IMR-90 (cell line): Measurements from ENCODE around the gene UBE2L3. TPM values are rescaled to one million over a fixed set of nuclear protein-coding genes. Genes with fewer than 3 reads are reported as not detected.
A peak's percentile ranks its signal among the peaks of the same experiment; 100 is the strongest.

Source experiments
- ATAC-seq: fragments of 200-7000 bp; cut with Tn5 transposase; 2 replicates; pipeline ENCODE4 v1.9.1; 2020; ENCODE audit warnings: low read depth, mild to moderate bottlenecking, moderate library complexity
- BruUV-seq: library from RNA; stranded (reverse); fragments of 400-500 nt; replicated peaks from 2 replicates; lab custom pipeline; 2021; lab: Mats Ljungman, UMichigan
- CTCF ChIA-PET: fragments of 300-600 bp; formaldehyde crosslinking; extraction: SDS; loops from one replicate; lab custom pipeline; 2021; ENCODE audit warnings: antibody characterized with exemption; lab: Yijun Ruan, JAX
- POLR2A ChIA-PET: fragments of 300-600 bp; sonication (Branson Sonifier 250); formaldehyde crosslinking; loops from one replicate; lab custom pipeline; 2022; ENCODE audit warnings: antibody characterized with exemption; ENCODE audit not compliant: unreplicated experiment; lab: Charles Lee
- DNase-seq: peaks from one replicate; pipeline ENCODE4 v3.0.0; 2013
- H2AFZ ChIP-seq: replicated peaks from 2 replicates; pipeline ENCODE3; 2013; ENCODE audit warnings: low read length, mild to moderate bottlenecking; ENCODE audit not compliant: poor library complexity
- H2AK5ac ChIP-seq: 2 replicates; pipeline ENCODE4 v1.6.1; 2013; ENCODE audit warnings: low read depth, low read length, inconsistent platforms
- H2AK9ac ChIP-seq: replicated peaks from 2 replicates; pipeline ENCODE3; 2013; ENCODE audit warnings: mild to moderate bottlenecking, low read depth, low read length, moderate library complexity; ENCODE audit not compliant: poor library complexity
- H2BK120ac ChIP-seq: 2 replicates; pipeline ENCODE4 v1.6.1; 2013; ENCODE audit warnings: low read depth, low read length, inconsistent platforms
- H2BK15ac ChIP-seq: 3 replicates; pipeline ENCODE4 v1.6.1; 2013; ENCODE audit warnings: low read depth, low read length, inconsistent platforms
- H2BK20ac ChIP-seq: 2 replicates; pipeline ENCODE4 v1.6.1; 2013; ENCODE audit warnings: low read depth, mild to moderate bottlenecking, inconsistent platforms, low read length, moderate library complexity
- H2BK5ac ChIP-seq: 2 replicates; pipeline ENCODE4 v1.6.1; 2013; ENCODE audit warnings: mild to moderate bottlenecking, low read depth, low read length, inconsistent platforms; ENCODE audit not compliant: poor library complexity, severe bottlenecking
- H3K14ac ChIP-seq: replicated peaks from 2 replicates; pipeline ENCODE4 v1.6.1; 2013; ENCODE audit warnings: low read depth, low read length, inconsistent platforms
- H3K18ac ChIP-seq: 2 replicates; pipeline ENCODE4 v1.6.1; 2013; ENCODE audit warnings: low read depth, low read length, control low read depth
- H3K23ac ChIP-seq: 2 replicates; pipeline ENCODE4 v1.6.1; 2013; ENCODE audit warnings: low read depth, low read length, inconsistent platforms
- H3K27ac ChIP-seq: 2 replicates; pipeline ENCODE4 v1.5.1; 2013; ENCODE audit warnings: mild to moderate bottlenecking, control low read depth, low read length; ENCODE audit not compliant: insufficient read depth
- H3K27me3 ChIP-seq: 2 replicates; pipeline ENCODE4 v1.6.1; 2013; ENCODE audit warnings: low read length; ENCODE audit not compliant: control insufficient read depth, insufficient read depth
- H3K36me3 ChIP-seq: 2 replicates; pipeline ENCODE4 v1.6.1; 2013; ENCODE audit warnings: low read length, mixed read lengths; ENCODE audit not compliant: control insufficient read depth, insufficient read depth
- H3K4ac ChIP-seq: 2 replicates; pipeline ENCODE4 v1.6.1; 2013; ENCODE audit warnings: low read depth, low read length, inconsistent platforms
- H3K4me1 ChIP-seq: 2 replicates; pipeline ENCODE4 v1.6.1; 2013; ENCODE audit warnings: low read length, mixed read lengths; ENCODE audit not compliant: control insufficient read depth, insufficient read depth
- H3K4me2 ChIP-seq: 2 replicates; pipeline ENCODE4 v1.6.1; 2013; ENCODE audit warnings: low read depth, mild to moderate bottlenecking, control low read depth, low read length, moderate library complexity
- H3K4me3 ChIP-seq: 2 replicates; pipeline ENCODE4 v1.5.1; 2013; ENCODE audit warnings: low read depth, mild to moderate bottlenecking, control low read depth, low read length, moderate library complexity; ENCODE audit not compliant: insufficient read depth
- H3K56ac ChIP-seq: 2 replicates; pipeline ENCODE4 v1.6.1; 2013; ENCODE audit warnings: low read length, inconsistent platforms; ENCODE audit not compliant: insufficient read depth; ENCODE audit errors: extremely low read depth
- H3K79me1 ChIP-seq, 2 experiments: 2 replicates each; pipeline ENCODE4 v1.6.1; 2013; ENCODE audit warnings: low read length in 2 of 2, inconsistent platforms in 1 of 2, low read depth in 1 of 2
- H3K9ac ChIP-seq: 2 replicates; pipeline ENCODE4 v1.6.1; 2013; ENCODE audit warnings: low read depth, low read length, control low read depth
- H3K9me1 ChIP-seq: 2 replicates; pipeline ENCODE4 v1.6.1; 2013; ENCODE audit warnings: low read length, inconsistent platforms; ENCODE audit not compliant: insufficient read depth
- H3K9me3 ChIP-seq: 2 replicates; pipeline ENCODE4 v1.6.1; 2013; ENCODE audit warnings: low read length; ENCODE audit not compliant: control insufficient read depth, insufficient read depth
- H4K20me1 ChIP-seq: 2 replicates; pipeline ENCODE4 v1.6.1; 2013; ENCODE audit warnings: low read length, inconsistent platforms; ENCODE audit not compliant: insufficient read depth
- H4K5ac ChIP-seq: 2 replicates; pipeline ENCODE4 v1.6.1; 2013; ENCODE audit warnings: mild to moderate bottlenecking, low read depth, low read length, control low read depth
- H4K8ac ChIP-seq, 2 experiments: 2 replicates each; pipeline ENCODE4 v1.6.1; 2013; ENCODE audit warnings: low read depth in 2 of 2, low read length in 2 of 2, control low read depth in 1 of 2, inconsistent platforms in 1 of 2
- H4K91ac ChIP-seq: 2 replicates; pipeline ENCODE4 v1.6.1; 2013; ENCODE audit warnings: low read depth, low read length, inconsistent platforms; ENCODE audit not compliant: insufficient read depth
- BHLHE40 ChIP-seq: fragments of 150-350 bp; IDR thresholded peaks from 2 replicates; pipeline ENCODE4 v1.6.1; 2016; ENCODE audit warnings: mild to moderate bottlenecking, low read depth, low read length
- CEBPB ChIP-seq: IDR thresholded peaks from 2 replicates; pipeline ENCODE4 v1.6.1; 2012; ENCODE audit warnings: low read depth, low read length, improper control_type of control experiment
- CHD1 ChIP-seq: IDR thresholded peaks from 2 replicates; pipeline ENCODE4 v1.6.1; 2012; ENCODE audit warnings: low read depth, low read length, improper control_type of control experiment
- FOS ChIP-seq: fragments of 150-350 bp; IDR thresholded peaks from 2 replicates; pipeline ENCODE4 v1.6.1; 2016; ENCODE audit warnings: low read depth, low read length
- MAZ ChIP-seq: IDR thresholded peaks from 2 replicates; pipeline ENCODE4 v1.6.1; 2012; ENCODE audit warnings: low read depth, mild to moderate bottlenecking, low read length, improper control_type of control experiment, moderate library complexity, borderline replicate concordance
- MXI1 ChIP-seq: IDR thresholded peaks from 2 replicates; pipeline ENCODE4 v1.6.1; 2012; ENCODE audit warnings: low read depth, mild to moderate bottlenecking, low read length, moderate library complexity, borderline replicate concordance
- NFE2L2 ChIP-seq: fragments of 150-350 bp; IDR thresholded peaks from 2 replicates; pipeline ENCODE4 v1.6.1; 2016; ENCODE audit warnings: low read depth, mild to moderate bottlenecking, low read length
- POLR2A ChIP-seq: IDR thresholded peaks from 2 replicates; pipeline ENCODE4 v1.6.1; 2012; ENCODE audit warnings: mild to moderate bottlenecking, low read depth, low read length
- RAD21 ChIP-seq: IDR thresholded peaks from 2 replicates; pipeline ENCODE4 v1.6.1; 2012; ENCODE audit warnings: low read length, improper control_type of control experiment
- RCOR1 ChIP-seq: IDR thresholded peaks from 2 replicates; pipeline ENCODE4 v1.6.1; 2012; ENCODE audit warnings: mild to moderate bottlenecking, low read length, improper control_type of control experiment; ENCODE audit not compliant: insufficient replicate concordance
- SMC3 ChIP-seq: fragments of 150-350 bp; IDR thresholded peaks from 2 replicates; pipeline ENCODE4 v1.6.1; 2016; ENCODE audit warnings: low read depth, mild to moderate bottlenecking, antibody characterized with exemption, low read length, moderate library complexity
- WGBS, 2 experiments: methylation state at CpG; one replicate each; pipeline versions ENCODE4 v1.1.5 to v1.1.7; 2013; ENCODE audit warnings: missing lambda C conversion rate in 2 of 2; ENCODE audit not compliant: insufficient read length in 1 of 2; ENCODE audit errors: extremely low coverage in 2 of 2; 5-methylcytosine and 5-hydroxymethylcytosine counted together
- dilution Hi-C: fragments of 300-500 bp; cut with HindIII; formaldehyde crosslinking; loops from one replicate; pipeline ENCODE4 v1.14.3; 2018; ENCODE audit warnings: low sequenced_read_pairs; ENCODE audit not compliant: unreplicated experiment
- in situ Hi-C: fragments of 300-500 bp; cut with MboI; formaldehyde crosslinking; loops from 3 replicates; pipeline ENCODE4 v1.14.3; 2019; ENCODE audit warnings: low sequenced_read_pairs, inconsistent platforms, mixed read lengths
- intact Hi-C: fragments of 100-400 bp; cut with micrococcal nuclease; formaldehyde crosslinking; loops from 2 replicates; pipeline ENCODE4 v1.10.0; 2022
- polyA plus RNA-seq, 3 experiments: library from polyadenylated mRNA; depleted of rRNA; stranded (reverse); fragments of >200 nt; gene quantifications; 2 replicates each; pipeline ENCODE4 v1.2.3, GENCODE V29; 2012; ENCODE audit warnings: low replicate concordance in 1 of 3
- total RNA-seq: library from RNA; depleted of rRNA; stranded (reverse); fragments of >200 nt; gene quantifications from 2 replicates; pipeline ENCODE4 v1.2.3, GENCODE V29; 2012
- TF ChIP-seq, protein P1 (sequence below): conservative IDR thresholded peaks from 2 replicates; pipeline ENCODE4 v1.5.1; 2012; ENCODE audit warnings: mild to moderate bottlenecking, low read depth, low read length, improper control_type of control experiment
- TF ChIP-seq, protein P2 (sequence below): fragments of 150-350 bp; IDR thresholded peaks from 2 replicates; pipeline ENCODE4 v1.6.1; 2016; ENCODE audit warnings: low read depth, mild to moderate bottlenecking, low read length, moderate library complexity, borderline replicate concordance

The UBE2L3 gene
- total and polyA plus RNA-seq, 2 of the 4 experiments (the other 2 are of a cell fraction), result 29.0 to 72.9 TPM

GRCh38 chr22:21606775-21607174 is 39.3 kb downstream of the UBE2L3 start:
- Histone ChIP-seq H3K27me3 (no peaks in the 10 kb centered on the region), H2BK5ac (peak overlapping the region; percentile 15), H3K4me3 (no peak overlapping the region), H2BK20ac (no peak overlapping the region), H3K79me1 (peaks cover 33 to 83% of the 10 kb centered on the region in 2 experiments), H3K36me3 (peaks cover 12% of the 10 kb centered on the region), H4K20me1 (peaks cover 90% of the 10 kb centered on the region), H4K5ac (no peak overlapping the region), H2BK15ac (no peak overlapping the region), H3K27ac (no peak overlapping the region), H3K4ac (no peak overlapping the region), H2AK5ac (no peak overlapping the region), H3K56ac (no peak overlapping the region), H3K18ac (no peak overlapping the region), H2BK120ac (no peak overlapping the region), H3K4me1 (peaks cover 6% of the 10 kb centered on the region; the same call in 1 of the 2 replicates), H3K9me1 (peaks cover 30% of the 10 kb centered on the region), H3K4me2 (no peak overlapping the region), H4K8ac (no peak overlapping the region), H2AK9ac (no peak overlapping the region), H3K9me3 (no peaks in the 10 kb centered on the region), H3K9ac (no peak overlapping the region), H3K23ac (no peak overlapping the region), H2AFZ (peak overlapping the region; percentile 5), H3K14ac (no peak overlapping the region; the same call in 1 of the 2 replicates), H4K91ac (no peak overlapping the region)
- CTCF ChIA-PET, result interaction anchor here (1.1 kb wide), 1 partner anchor 18 kb away, joined by 4 read pairs; no protein-coding TSS in a partner anchor
- DNase-seq, result no peak
- ATAC-seq, result no peak
- in situ Hi-C loops, result no loop called here
- BruUV-seq, result no TSS peak
- POLR2A ChIA-PET, result no interaction called here
- 100% methylated on average over 1 of the region's 8 CpGs; no CpG with 5 or more reads in 1 of the 2 experiments for WGBS, 2 experiments
- intact Hi-C loops, result no loop called here
- TF ChIP-seq CEBPB (no peak), BHLHE40 (no peak), FOS (no peak), SMC3 (no peak), NFE2L2 (no peak), CHD1 (no peak), MXI1 (no peak), RCOR1 (no peak), MAZ (no peak), POLR2A (no peak), RAD21 (no peak)
- TF ChIP-seq, protein P1, sequence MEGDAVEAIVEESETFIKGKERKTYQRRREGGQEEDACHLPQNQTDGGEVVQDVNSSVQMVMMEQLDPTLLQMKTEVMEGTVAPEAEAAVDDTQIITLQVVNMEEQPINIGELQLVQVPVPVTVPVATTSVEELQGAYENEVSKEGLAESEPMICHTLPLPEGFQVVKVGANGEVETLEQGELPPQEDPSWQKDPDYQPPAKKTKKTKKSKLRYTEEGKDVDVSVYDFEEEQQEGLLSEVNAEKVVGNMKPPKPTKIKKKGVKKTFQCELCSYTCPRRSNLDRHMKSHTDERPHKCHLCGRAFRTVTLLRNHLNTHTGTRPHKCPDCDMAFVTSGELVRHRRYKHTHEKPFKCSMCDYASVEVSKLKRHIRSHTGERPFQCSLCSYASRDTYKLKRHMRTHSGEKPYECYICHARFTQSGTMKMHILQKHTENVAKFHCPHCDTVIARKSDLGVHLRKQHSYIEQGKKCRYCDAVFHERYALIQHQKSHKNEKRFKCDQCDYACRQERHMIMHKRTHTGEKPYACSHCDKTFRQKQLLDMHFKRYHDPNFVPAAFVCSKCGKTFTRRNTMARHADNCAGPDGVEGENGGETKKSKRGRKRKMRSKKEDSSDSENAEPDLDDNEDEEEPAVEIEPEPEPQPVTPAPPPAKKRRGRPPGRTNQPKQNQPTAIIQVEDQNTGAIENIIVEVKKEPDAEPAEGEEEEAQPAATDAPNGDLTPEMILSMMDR, result no peak
- TF ChIP-seq, protein P2, sequence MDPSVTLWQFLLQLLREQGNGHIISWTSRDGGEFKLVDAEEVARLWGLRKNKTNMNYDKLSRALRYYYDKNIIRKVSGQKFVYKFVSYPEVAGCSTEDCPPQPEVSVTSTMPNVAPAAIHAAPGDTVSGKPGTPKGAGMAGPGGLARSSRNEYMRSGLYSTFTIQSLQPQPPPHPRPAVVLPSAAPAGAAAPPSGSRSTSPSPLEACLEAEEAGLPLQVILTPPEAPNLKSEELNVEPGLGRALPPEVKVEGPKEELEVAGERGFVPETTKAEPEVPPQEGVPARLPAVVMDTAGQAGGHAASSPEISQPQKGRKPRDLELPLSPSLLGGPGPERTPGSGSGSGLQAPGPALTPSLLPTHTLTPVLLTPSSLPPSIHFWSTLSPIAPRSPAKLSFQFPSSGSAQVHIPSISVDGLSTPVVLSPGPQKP, result no peak
- dilution Hi-C loops, result no loop called here
